Esophagus (tissue), 2 donors: ENCODE measurements around the gene FAIM. TPM values are rescaled to one million over a fixed set of nuclear protein-coding genes. Genes with fewer than 3 reads are reported as not detected.
"Not testable (repeated sequence)": the region's sequence is repeated elsewhere in the genome, so short reads cannot be mapped to it uniquely, and the experiment has no call there.

Source experiments
- H3K27ac ChIP-seq, 2 donors: one replicate each; pipeline ENCODE4 v1.5.1; 2013; ENCODE audit warnings: low read depth in 2 of 2, mild to moderate bottlenecking in 2 of 2, inconsistent platforms in 1 of 2, low read length in 1 of 2, moderate library complexity in 1 of 2
- H3K27me3 ChIP-seq, 2 donors: one replicate each; pipeline ENCODE4 v1.6.1; 2013; ENCODE audit warnings: low read length in 2 of 2, control low read depth in 1 of 2, mild to moderate bottlenecking in 1 of 2; ENCODE audit not compliant: insufficient read depth in 2 of 2, control insufficient read depth in 1 of 2
- H3K36me3 ChIP-seq, 2 donors: one replicate each; pipeline ENCODE4 v1.6.1; 2013; ENCODE audit warnings: low read length in 1 of 2; ENCODE audit not compliant: control insufficient read depth in 2 of 2, insufficient read depth in 2 of 2
- H3K4me1 ChIP-seq, 2 donors: one replicate each; pipeline ENCODE4 v1.6.1; 2013; ENCODE audit warnings: low read length in 1 of 2; ENCODE audit not compliant: control insufficient read depth in 2 of 2, insufficient read depth in 2 of 2
- H3K4me3 ChIP-seq, 2 donors: one replicate each; pipeline ENCODE4 v1.5.1; 2013; ENCODE audit warnings: low read length in 2 of 2, mild to moderate bottlenecking in 2 of 2, low read depth in 1 of 2, moderate library complexity in 1 of 2
- H3K9me3 ChIP-seq, 2 donors: one replicate each; pipeline ENCODE4 v1.6.1; 2013; ENCODE audit warnings: mild to moderate bottlenecking in 2 of 2, low read depth in 1 of 2, low read length in 1 of 2, moderate library complexity in 1 of 2; ENCODE audit not compliant: control insufficient read depth in 2 of 2, insufficient read depth in 1 of 2
- WGBS, 2 donors: extraction: QIAGEN DNeasy Blood & Tissue Kit; methylation state at CpG; one replicate each; pipeline ENCODE4 v1.1.7; 2013; 5-methylcytosine and 5-hydroxymethylcytosine counted together
- polyA plus RNA-seq, 2 donors: library from polyadenylated mRNA; stranded (reverse); fragments of 200-250 nt; gene quantifications; one replicate each; pipeline ENCODE4 v1.2.3, GENCODE V29; 2013
- donor health status: healthy with polysubstance abuse.
- donor health status: Bipolar disorder and iron deficiency.

FAIM gene
- polyA plus RNA-seq, 2 donors, result 13.6 to 14.1 TPM

- Histone ChIP-seq H3K36me3 (no peaks in the 10 kb centered on the region), H3K9me3 (peaks cover 0 to 6% of the 10 kb centered on the region in 2 donors), H3K4me1 (no peaks in the 10 kb centered on the region), H3K27me3 (no peaks in the 10 kb centered on the region), H3K4me3 (no peak overlapping the region), H3K27ac (peak overlapping the region in 1 of 2 donors; percentile 26)
- WGBS, 2 donors, result 52 to 58% methylated on average over 8 of the region's 8 CpGs
These were observed 8.3 kb upstream of the FAIM start for GRCh38 chr3:138600100-138600745.

GRCh38 chr3:138601661-138602060 lies 6.9 kb upstream of the FAIM start:
- not testable (repeated sequence) for H3K36me3 ChIP-seq, H3K9me3 ChIP-seq, H3K27ac ChIP-seq, H3K4me3 ChIP-seq, H3K27me3 ChIP-seq, H3K4me1 ChIP-seq
- 70 to 78% methylated on average over 2 of the region's 2 CpGs for WGBS, 2 donors

- not testable (repeated sequence) for H3K27me3 ChIP-seq, H3K4me3 ChIP-seq, H3K4me1 ChIP-seq, H3K36me3 ChIP-seq, H3K27ac ChIP-seq, H3K9me3 ChIP-seq
- 96% methylated on average over 5 of the region's 5 CpGs for WGBS, 2 donors
These were observed 4.4 kb upstream of the FAIM start for GRCh38 chr3:138604106-138604595.

GRCh38 chr3:138609898-138610266 lies 1.3 kb downstream of the FAIM start:
- Histone ChIP-seq H3K9me3 (no peaks in the 10 kb centered on the region), H3K27ac (no peak overlapping the region), H3K36me3 (no peaks in the 10 kb centered on the region), H3K4me1 (no peaks in the 10 kb centered on the region), H3K27me3 (no peaks in the 10 kb centered on the region), H3K4me3 (peak overlapping the region in 1 of 2 donors; percentile 84)
- 66 to 75% methylated on average over 6 of the region's 6 CpGs for WGBS, 2 donors

DNA sequence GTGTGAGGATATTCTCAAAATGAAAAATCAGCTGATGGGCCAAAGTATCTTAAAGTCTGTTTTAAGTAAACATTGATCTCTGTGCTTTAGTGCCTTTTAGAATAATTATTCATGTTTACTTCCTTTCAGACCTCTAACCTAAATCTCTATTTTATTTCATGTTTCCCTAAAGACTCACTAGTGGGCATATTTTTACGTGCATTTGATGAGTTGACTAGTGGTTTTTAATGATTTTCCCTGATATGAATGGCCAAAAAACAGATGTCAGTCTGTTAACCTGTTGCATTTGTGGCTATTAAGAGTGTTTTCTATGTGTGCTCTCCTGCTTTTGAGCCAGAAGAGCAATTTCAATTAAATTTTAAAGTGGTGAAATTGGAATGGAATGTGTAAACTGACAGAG lies 6.9 kb downstream of the FAIM start:
- H3K27me3 ChIP-seq, result no peaks in the 10 kb centered on the region
- no peak overlapping the region for H3K27ac ChIP-seq
- no peaks in the 10 kb centered on the region for H3K36me3 ChIP-seq
- no peaks in the 10 kb centered on the region for H3K4me1 ChIP-seq
- no peaks in the 10 kb centered on the region for H3K9me3 ChIP-seq
- no peak overlapping the region for H3K4me3 ChIP-seq
- 74 to 88% methylated on average over 1 of the region's 1 CpG for WGBS, 2 donors

DNA sequence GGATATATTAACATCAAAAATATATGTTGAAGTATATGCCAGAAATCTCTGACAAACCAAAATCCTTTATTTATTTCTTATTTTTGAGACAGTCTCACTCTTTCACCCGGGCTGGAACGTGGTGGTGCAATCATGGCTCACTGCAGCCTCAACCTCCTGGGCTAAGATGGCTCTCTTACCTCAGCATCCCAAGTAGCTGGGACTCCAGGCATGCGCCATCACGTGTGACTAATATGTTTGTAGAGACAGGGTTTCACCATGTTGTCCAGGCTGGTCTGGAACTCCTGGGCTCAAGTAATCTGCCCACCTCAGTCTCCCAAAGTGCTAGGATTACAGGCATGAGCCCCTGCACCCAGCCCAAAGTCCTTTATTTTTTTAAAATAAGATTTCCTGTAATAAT lies 11.9 kb downstream of the FAIM start:
- Histone ChIP-seq H3K27ac (no peak overlapping the region), H3K27me3 (no peaks in the 10 kb centered on the region), H3K4me1 (no peaks in the 10 kb centered on the region), H3K9me3 (no peaks in the 10 kb centered on the region), H3K4me3 (no peak overlapping the region), H3K36me3 (no peaks in the 10 kb centered on the region)
- WGBS, 2 donors, result 91 to 95% methylated on average over 4 of the region's 4 CpGs

DNA sequence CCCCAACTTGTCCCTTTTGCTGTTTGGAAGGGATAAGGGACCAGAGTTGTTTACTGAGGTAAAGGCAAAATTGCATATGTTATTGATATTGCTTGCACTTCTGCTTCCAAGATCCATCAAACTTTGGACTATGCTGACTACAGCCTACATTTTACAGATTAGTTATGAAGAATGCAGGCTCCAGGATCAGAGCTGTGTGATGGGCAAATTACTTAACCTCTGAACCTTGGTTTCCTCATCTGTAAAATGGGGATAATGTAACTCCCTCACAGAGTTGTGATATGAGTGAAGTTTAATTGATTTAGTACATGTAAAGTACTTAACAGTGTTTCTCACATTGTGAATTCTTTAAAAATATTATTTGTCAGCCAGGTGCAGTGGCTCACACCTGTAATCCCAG lies 15.9 kb downstream of the FAIM start:
- Histone ChIP-seq H3K36me3 (no peaks in the 10 kb centered on the region), H3K27me3 (no peaks in the 10 kb centered on the region), H3K4me3 (no peak overlapping the region), H3K9me3 (no peaks in the 10 kb centered on the region), H3K4me1 (no peaks in the 10 kb centered on the region), H3K27ac (no peak overlapping the region)

GRCh38 chr3:138625707-138626365 lies 17.3 kb downstream of the FAIM start:
- no peaks in the 10 kb centered on the region for H3K36me3 ChIP-seq

DNA sequence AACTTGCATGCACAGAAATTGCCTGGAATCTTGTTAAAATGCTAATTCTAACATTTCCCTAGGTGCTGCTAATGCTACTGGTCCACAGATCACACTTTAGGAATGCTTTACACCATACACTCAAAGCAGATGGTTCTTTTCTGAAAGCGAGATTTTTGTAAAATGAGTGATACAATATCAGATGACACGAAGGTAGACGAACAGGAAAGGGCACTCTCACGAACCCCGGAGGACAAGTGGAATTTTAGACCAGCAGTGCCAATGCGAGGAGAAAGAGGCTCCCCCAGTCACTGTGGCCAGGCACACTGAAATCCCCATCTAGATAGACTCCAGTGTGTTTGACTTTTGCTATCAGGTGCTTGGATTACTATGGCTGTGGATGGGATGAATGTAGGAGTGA lies 21.0 kb downstream of the FAIM start:
- 80 to 81% methylated on average over 6 of the region's 6 CpGs for WGBS, 2 donors

More at GRCh38 chr3:138625707-138626365, 17.3 kb downstream of the FAIM start:
- Histone ChIP-seq H3K4me1 (no peaks in the 10 kb centered on the region), H3K9me3 (no peaks in the 10 kb centered on the region), H3K4me3 (no peak overlapping the region), H3K27ac (no peak overlapping the region), H3K27me3 (no peaks in the 10 kb centered on the region)
- 56 to 75% methylated on average over 3 of the region's 3 CpGs for WGBS, 2 donors

DNA sequence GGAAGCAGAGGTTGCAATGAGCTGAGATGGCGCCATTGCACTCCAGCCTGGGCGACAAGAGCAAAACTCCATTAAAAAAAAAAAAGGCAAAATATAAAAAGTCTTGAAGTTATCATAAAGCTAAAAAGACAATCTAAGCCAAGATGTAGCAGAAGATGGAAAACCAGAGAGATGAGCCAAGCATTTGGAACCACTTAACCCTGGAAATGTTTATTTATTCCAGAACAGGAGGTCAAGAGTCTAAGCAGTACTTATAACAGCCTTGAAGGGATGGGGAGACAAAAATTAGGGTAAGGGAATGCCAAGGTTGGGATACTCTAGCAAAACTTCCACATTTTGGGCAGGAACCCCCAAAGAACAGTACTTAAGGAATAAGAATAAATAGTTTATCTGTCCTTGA lies 30.1 kb downstream of the FAIM start:
- no peaks in the 10 kb centered on the region for H3K27me3 ChIP-seq
- no peak overlapping the region for H3K4me3 ChIP-seq
- no peaks in the 10 kb centered on the region for H3K4me1 ChIP-seq
- WGBS, 2 donors, result 74 to 81% methylated on average over 2 of the region's 2 CpGs
- H3K27ac ChIP-seq, result no peak overlapping the region
- H3K36me3 ChIP-seq, result no peaks in the 10 kb centered on the region
- peaks cover 0 to 3% of the 10 kb centered on the region in 2 donors for H3K9me3 ChIP-seq

More for the DNA sequence above, 21.0 kb downstream of the FAIM start:
- Histone ChIP-seq H3K4me1 (no peaks in the 10 kb centered on the region), H3K4me3 (no peak overlapping the region), H3K36me3 (no peaks in the 10 kb centered on the region), H3K9me3 (no peaks in the 10 kb centered on the region), H3K27me3 (no peaks in the 10 kb centered on the region), H3K27ac (no peak overlapping the region)
